Mesenchymal stem cell (in vitro differentiated cells and primary cell): Measurements from ENCODE around the gene PLEKHS1.
"Not testable (repeated sequence)": the region's sequence is repeated elsewhere in the genome, so short reads cannot be mapped to it uniquely, and the experiment has no call there.

Experiments used
- DNase-seq: peaks from one replicate; pipeline ENCODE4 v3.0.0-alpha.2; 2013
- H2AFZ ChIP-seq: one replicate; pipeline ENCODE4 v1.6.1; 2013; ENCODE audit warnings: low read depth, mild to moderate bottlenecking, control low read depth, inconsistent platforms, low read length, moderate library complexity
- H2AK5ac ChIP-seq: 2 replicates; pipeline ENCODE4 v1.6.1; 2013; ENCODE audit warnings: low read length, moderate library complexity, mild to moderate bottlenecking, inconsistent platforms; ENCODE audit not compliant: severe bottlenecking
- H2BK120ac ChIP-seq: one replicate; pipeline ENCODE4 v1.6.1; 2013; ENCODE audit warnings: low read depth, mild to moderate bottlenecking, inconsistent platforms, low read length, moderate library complexity
- H2BK12ac ChIP-seq, 2 experiments: one replicate each; pipeline ENCODE4 v1.6.1; 2013; ENCODE audit warnings: inconsistent platforms in 2 of 2, low read length in 2 of 2, mild to moderate bottlenecking in 2 of 2, moderate library complexity in 2 of 2, control low read depth in 1 of 2
- H2BK15ac ChIP-seq: one replicate; pipeline ENCODE4 v1.6.1; 2013; ENCODE audit warnings: mild to moderate bottlenecking, low read depth, inconsistent platforms; ENCODE audit not compliant: poor library complexity, severe bottlenecking
- H2BK5ac ChIP-seq: 2 replicates; pipeline ENCODE4 v1.6.1; 2013; ENCODE audit warnings: low read depth, mild to moderate bottlenecking, low read length, control low read depth, inconsistent platforms; ENCODE audit not compliant: poor library complexity, severe bottlenecking
- H3K14ac ChIP-seq, 2 experiments: one replicate each; pipeline ENCODE4 v1.6.1; 2013; ENCODE audit warnings: inconsistent platforms in 2 of 2, low read length in 2 of 2, control low read depth in 1 of 2, mild to moderate bottlenecking in 1 of 2, moderate library complexity in 1 of 2
- H3K18ac ChIP-seq, 2 experiments: one replicate each; pipeline ENCODE4 v1.6.1; 2013; ENCODE audit warnings: inconsistent platforms in 2 of 2, low read length in 2 of 2, control low read depth in 1 of 2, low read depth in 1 of 2, mild to moderate bottlenecking in 1 of 2
- H3K23ac ChIP-seq, 2 experiments: one replicate each; pipeline ENCODE4 v1.6.1; 2013; ENCODE audit warnings: inconsistent platforms in 2 of 2, low read length in 2 of 2, mild to moderate bottlenecking in 2 of 2, moderate library complexity in 2 of 2, control low read depth in 1 of 2
- H3K27ac ChIP-seq: 2 replicates; pipeline ENCODE4 v1.5.1; 2013; ENCODE audit warnings: mild to moderate bottlenecking, moderate library complexity, low read length, control low read depth, inconsistent platforms; ENCODE audit not compliant: poor library complexity, severe bottlenecking
- H3K27me3 ChIP-seq, 2 experiments: 2 replicates each; pipeline versions ENCODE4 v1.6.1 to v1.7.0; 2013; ENCODE audit warnings: low read length in 2 of 2, mild to moderate bottlenecking in 2 of 2, moderate library complexity in 2 of 2, control low read depth in 1 of 2, inconsistent platforms in 1 of 2; ENCODE audit not compliant: control insufficient read depth in 1 of 2, insufficient read depth in 1 of 2
- H3K36me3 ChIP-seq, 2 experiments: 2 replicates each; pipeline versions ENCODE4 v1.6.1 to v1.7.0; 2013; ENCODE audit warnings: low read length in 2 of 2, control low read depth in 1 of 2, inconsistent platforms in 1 of 2, low read depth in 1 of 2, mild to moderate bottlenecking in 1 of 2; ENCODE audit not compliant: insufficient read depth in 2 of 2, control insufficient read depth in 1 of 2
- H3K4ac ChIP-seq, 2 experiments: one replicate each; pipeline ENCODE4 v1.6.1; 2013; ENCODE audit warnings: inconsistent platforms in 2 of 2, low read length in 2 of 2, mild to moderate bottlenecking in 2 of 2, moderate library complexity in 2 of 2, control low read depth in 1 of 2, low read depth in 1 of 2
- H3K4me1 ChIP-seq: 2 replicates; pipeline ENCODE4 v1.6.1; 2013; ENCODE audit warnings: low read depth, low read length, control low read depth; ENCODE audit not compliant: control insufficient read depth, insufficient read depth
- H3K4me2 ChIP-seq: 2 replicates; pipeline ENCODE4 v1.6.1; 2013; ENCODE audit warnings: low read length, mild to moderate bottlenecking, inconsistent platforms; ENCODE audit not compliant: poor library complexity, severe bottlenecking
- H3K4me3 ChIP-seq, 2 experiments: 2 replicates each; pipeline versions ENCODE4 v1.5.1 to v1.7.0; 2013; ENCODE audit warnings: low read length in 2 of 2, mild to moderate bottlenecking in 2 of 2, control low read depth in 1 of 2, low read depth in 1 of 2; ENCODE audit not compliant: insufficient read depth in 1 of 2
- H3K79me1 ChIP-seq: replicated peaks from 2 replicates; pipeline ENCODE4 v1.6.1; 2013; ENCODE audit warnings: mild to moderate bottlenecking, control low read depth, low read length, inconsistent platforms; ENCODE audit not compliant: poor library complexity, severe bottlenecking
- H3K9ac ChIP-seq: 2 replicates; pipeline ENCODE4 v1.7.0; 2013; ENCODE audit warnings: mild to moderate bottlenecking, low read length, moderate library complexity
- H3K9me3 ChIP-seq: 2 replicates; pipeline ENCODE4 v1.7.0; 2013; ENCODE audit warnings: mild to moderate bottlenecking, low read length; ENCODE audit not compliant: control insufficient read depth
- H4K8ac ChIP-seq: one replicate; pipeline ENCODE4 v1.6.1; 2013; ENCODE audit warnings: inconsistent platforms, mild to moderate bottlenecking, low read length, moderate library complexity
- H4K91ac ChIP-seq: one replicate; pipeline ENCODE4 v1.6.1; 2013; ENCODE audit warnings: mild to moderate bottlenecking, low read length, inconsistent platforms
- WGBS: methylation state at CpG from one replicate; pipeline ENCODE4 v1.1.7; 2013; ENCODE audit warnings: mixed read lengths; 5-methylcytosine and 5-hydroxymethylcytosine counted together

Gene PLEKHS1

GRCh38 chr10:113814700-113815099, 63.2 kb downstream of the PLEKHS1 start:
- DNase-seq, result not testable (repeated sequence)

GRCh38 chr10:113819989-113820388, 68.5 kb downstream of the PLEKHS1 start:
- Histone ChIP-seq H4K91ac (no peak overlapping the region), H3K9ac (no peak overlapping the region), H2BK120ac (no peak overlapping the region), H2BK15ac (no peak overlapping the region), H2BK12ac (no peak overlapping the region), H3K27ac (no peak overlapping the region), H2AK5ac (no peak overlapping the region), H3K4ac (no peak overlapping the region), H2BK5ac (no peak overlapping the region), H3K14ac (no peak overlapping the region), H3K79me1 (no peaks in the 10 kb centered on the region), H3K4me1 (no peaks in the 10 kb centered on the region), H3K27me3 (peaks cover 0 to 12% of the 10 kb centered on the region in 2 experiments), H3K36me3 (no peaks in the 10 kb centered on the region), H2AFZ (no peak overlapping the region), H3K4me2 (no peak overlapping the region), H3K18ac (no peak overlapping the region), H4K8ac (no peak overlapping the region), H3K4me3 (no peak overlapping the region), H3K23ac (no peak overlapping the region), H3K9me3 (no peaks in the 10 kb centered on the region)
- no peak for DNase-seq
- 100% methylated on average over 4 of the region's 4 CpGs for WGBS

More at GRCh38 chr10:113814700-113815099, 63.2 kb downstream of the PLEKHS1 start:
- not testable (repeated sequence) for H3K4ac ChIP-seq, H3K27me3 ChIP-seq, H2AFZ ChIP-seq, H3K9ac ChIP-seq, H3K9me3 ChIP-seq, H3K23ac ChIP-seq, H3K4me2 ChIP-seq, H2AK5ac ChIP-seq, H3K18ac ChIP-seq, H2BK5ac ChIP-seq, H3K36me3 ChIP-seq, H2BK15ac ChIP-seq, H3K27ac ChIP-seq, H2BK120ac ChIP-seq, H4K8ac ChIP-seq, H3K79me1 ChIP-seq, H4K91ac ChIP-seq, H3K4me3 ChIP-seq, H3K4me1 ChIP-seq, H2BK12ac ChIP-seq, H3K14ac ChIP-seq
- WGBS, result 100% methylated on average over 1 of the region's 1 CpG

- Histone ChIP-seq H3K9me3 (no peaks in the 10 kb centered on the region), H2BK5ac (no peak overlapping the region), H3K4me2 (no peak overlapping the region), H3K4me1 (no peaks in the 10 kb centered on the region), H2BK12ac (no peak overlapping the region), H3K23ac (no peak overlapping the region), H3K14ac (no peak overlapping the region), H3K36me3 (no peaks in the 10 kb centered on the region), H3K4me3 (no peak overlapping the region), H2BK120ac (no peak overlapping the region), H3K9ac (no peak overlapping the region), H2BK15ac (no peak overlapping the region), H4K8ac (no peak overlapping the region), H3K27me3 (peaks cover 0 to 12% of the 10 kb centered on the region in 2 experiments), H4K91ac (no peak overlapping the region), H3K79me1 (no peaks in the 10 kb centered on the region), H3K4ac (no peak overlapping the region), H2AK5ac (no peak overlapping the region), H2AFZ (no peak overlapping the region), H3K18ac (no peak overlapping the region), H3K27ac (no peak overlapping the region)
- WGBS, result 64% methylated on average over 8 of the region's 8 CpGs
- no peak for DNase-seq
Observed at GRCh38 chr10:113820507-113820906, 69.0 kb downstream of the PLEKHS1 start.

- H4K8ac ChIP-seq, H3K36me3 ChIP-seq, H3K4ac ChIP-seq, H3K4me2 ChIP-seq, H2BK12ac ChIP-seq, H3K27ac ChIP-seq, H3K9ac ChIP-seq, H2BK120ac ChIP-seq, H2BK15ac ChIP-seq, H3K14ac ChIP-seq, H2BK5ac ChIP-seq, H3K79me1 ChIP-seq, H3K4me1 ChIP-seq, H3K4me3 ChIP-seq, H3K9me3 ChIP-seq, DNase-seq, H4K91ac ChIP-seq, H3K18ac ChIP-seq, H3K27me3 ChIP-seq, H2AFZ ChIP-seq, H2AK5ac ChIP-seq, H3K23ac ChIP-seq: not testable (repeated sequence)
- 37% methylated on average over 2 of the region's 3 CpGs for WGBS
Observed at GRCh38 chr10:113821306-113821705, 69.8 kb downstream of the PLEKHS1 start.
